HG02943 (cell line): Measurements from ENCODE around the gene DOCK11.
"Not testable (repeated sequence)": the region's sequence is repeated elsewhere in the genome, so short reads cannot be mapped to it uniquely, and the experiment has no call there.

Experiments
- ATAC-seq: cut with Tn5 transposase; IDR thresholded peaks from one replicate; pipeline ENCODE4 v1.9.1; 2021; ENCODE audit warnings: mild to moderate bottlenecking, low read depth, moderate library complexity; ENCODE audit not compliant: unreplicated experiment

DOCK11 gene

GRCh38 chrX:118565853-118566252 lies 70.2 kb downstream of the DOCK11 start:
- ATAC-seq: no peak

GRCh38 chrX:118566359-118566758 lies 70.7 kb downstream of the DOCK11 start:
- ATAC-seq: no peak

- ATAC-seq: no peak
Observed at GRCh38 chrX:118569676-118570075, 74.1 kb downstream of the DOCK11 start.

- ATAC-seq: no peak
Observed at GRCh38 chrX:118570209-118570608, 74.6 kb downstream of the DOCK11 start.

- ATAC-seq: no peak
Observed at GRCh38 chrX:118571836-118572235, 76.2 kb downstream of the DOCK11 start.

- ATAC-seq: no peak
Observed at GRCh38 chrX:118574666-118575065, 79.1 kb downstream of the DOCK11 start.

- no peak for ATAC-seq
Observed at GRCh38 chrX:118577041-118577440, 81.4 kb downstream of the DOCK11 start.

GRCh38 chrX:118579417-118579816 lies 83.8 kb downstream of the DOCK11 start:
- ATAC-seq: no peak

- not testable (repeated sequence) for ATAC-seq
Observed at GRCh38 chrX:118582926-118583325, 87.3 kb downstream of the DOCK11 start.

- ATAC-seq: no peak
Observed at GRCh38 chrX:118583781-118584180, 88.2 kb downstream of the DOCK11 start.

- no peak for ATAC-seq
Observed at GRCh38 chrX:118585296-118585695, 89.7 kb downstream of the DOCK11 start.

GRCh38 chrX:118586206-118586605 lies 90.6 kb downstream of the DOCK11 start:
- ATAC-seq: not testable (repeated sequence)

- ATAC-seq: no peak
Observed at GRCh38 chrX:118588715-118589114, 93.1 kb downstream of the DOCK11 start.

- no peak for ATAC-seq
Observed at GRCh38 chrX:118589227-118589626, 93.6 kb downstream of the DOCK11 start.

- ATAC-seq: no peak
Observed at GRCh38 chrX:118593407-118593806, 97.8 kb downstream of the DOCK11 start.

GRCh38 chrX:118594697-118595420 lies 99.2 kb downstream of the DOCK11 start:
- ATAC-seq: no peak

- no peak for ATAC-seq
Observed at GRCh38 chrX:118595501-118596042, 100.0 kb downstream of the DOCK11 start.

GRCh38 chrX:118596390-118596789 lies 100.8 kb downstream of the DOCK11 start:
- no peak for ATAC-seq

- no peak for ATAC-seq
Observed at GRCh38 chrX:118603981-118604380, 108.4 kb downstream of the DOCK11 start.

- no peak for ATAC-seq
Observed at GRCh38 chrX:118612290-118612689, 116.7 kb downstream of the DOCK11 start.

GRCh38 chrX:118614150-118614549 lies 118.5 kb downstream of the DOCK11 start:
- no peak for ATAC-seq

- no peak for ATAC-seq
Observed at GRCh38 chrX:118615141-118615540, 119.5 kb downstream of the DOCK11 start.
